LNCAP (cell line): ENCODE results near the gene HOXD3.

Experiments used
- CTCF ChIP-seq: fragments of 450-650 bp; IDR thresholded peaks from 2 replicates; pipeline ENCODE4 v1.5.1; 2017; ENCODE audit warnings: mild to moderate bottlenecking

The HOXD3 gene

DNA sequence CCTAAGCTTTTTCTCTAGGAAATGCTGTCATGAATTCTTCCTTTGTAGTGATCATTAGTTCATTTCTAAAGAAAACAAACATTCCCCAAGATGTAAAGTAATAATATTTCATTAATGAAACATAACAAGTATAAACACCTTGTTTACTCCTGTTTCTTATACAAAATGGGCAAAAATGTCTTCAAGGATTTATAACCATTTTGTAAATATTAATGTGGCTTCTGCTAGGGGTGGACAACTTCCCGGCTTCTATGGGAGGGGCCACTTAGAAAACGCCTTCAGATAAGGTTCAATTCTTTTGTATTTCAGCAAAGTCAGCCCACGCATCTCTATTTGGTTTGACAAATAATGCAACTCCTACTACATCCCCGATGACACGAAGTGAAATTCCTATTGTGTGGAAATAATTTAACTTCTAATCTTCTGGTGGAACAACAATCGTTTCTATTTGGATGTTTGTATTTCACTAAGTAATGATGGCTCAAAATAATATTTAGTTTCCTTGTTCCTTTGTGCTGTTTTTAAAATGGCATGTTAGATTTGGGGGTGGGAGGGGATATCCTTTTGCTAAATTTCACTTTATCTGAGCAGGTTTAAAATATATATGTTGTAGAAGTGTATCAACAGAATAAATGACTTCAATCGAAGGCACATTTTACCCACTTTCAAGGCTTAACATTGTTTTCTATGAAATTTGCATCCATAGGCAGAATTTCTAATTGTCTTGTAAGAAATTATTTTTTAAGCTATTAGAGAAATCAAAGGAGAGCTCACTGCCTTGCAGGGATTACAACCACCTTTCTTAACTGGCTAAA, 16.7 kb downstream of the HOXD3 start:
- no peak for TF ChIP-seq CTCF

GRCh38 chr2:176174382-176174823, 17.3 kb downstream of the HOXD3 start:
- TF ChIP-seq CTCF = no peak

DNA sequence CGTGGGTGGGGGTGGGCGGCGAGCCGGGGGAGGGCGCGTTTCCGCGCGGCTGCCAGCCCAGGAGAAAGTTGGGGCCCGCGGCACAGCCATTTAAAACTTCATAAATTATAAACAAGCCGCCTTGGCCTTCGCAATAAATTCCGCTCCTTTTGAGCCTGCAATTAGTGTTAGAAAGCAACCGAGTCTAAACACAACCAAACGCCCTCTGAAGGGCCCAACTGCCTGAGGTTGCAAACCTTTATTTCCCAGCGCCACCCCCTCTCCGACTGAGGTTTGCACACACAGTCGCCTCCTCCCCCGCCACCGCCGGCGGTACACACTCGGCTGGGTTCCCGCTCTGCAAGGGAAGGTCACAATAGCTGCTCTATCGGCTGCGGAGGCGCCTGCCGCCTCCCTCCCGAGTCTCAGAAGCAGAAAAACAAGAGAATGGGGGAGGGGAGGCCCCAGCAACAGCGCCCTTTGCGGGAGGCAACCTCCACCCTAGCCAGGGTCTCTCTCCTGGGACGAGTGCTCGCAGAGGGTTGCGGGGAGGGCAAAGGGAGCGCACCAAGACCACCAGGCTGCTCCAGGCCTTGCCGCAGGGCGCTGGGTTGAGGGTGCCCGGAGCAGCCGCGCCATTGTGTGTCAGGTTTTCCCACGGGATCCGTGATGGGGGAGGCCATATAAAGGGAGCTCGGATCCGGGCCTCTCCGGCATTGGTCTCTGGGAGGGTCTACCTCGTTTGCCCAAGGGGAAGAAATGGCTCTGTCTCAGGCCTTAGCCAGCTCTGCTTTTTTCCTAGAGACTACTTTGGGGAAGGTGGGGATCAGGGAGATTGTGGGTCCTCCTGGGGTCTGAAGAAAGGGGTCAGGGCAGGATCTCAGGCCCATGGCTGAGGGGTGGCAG, 18.0 kb downstream of the HOXD3 start:
- TF ChIP-seq CTCF = no peak

DNA sequence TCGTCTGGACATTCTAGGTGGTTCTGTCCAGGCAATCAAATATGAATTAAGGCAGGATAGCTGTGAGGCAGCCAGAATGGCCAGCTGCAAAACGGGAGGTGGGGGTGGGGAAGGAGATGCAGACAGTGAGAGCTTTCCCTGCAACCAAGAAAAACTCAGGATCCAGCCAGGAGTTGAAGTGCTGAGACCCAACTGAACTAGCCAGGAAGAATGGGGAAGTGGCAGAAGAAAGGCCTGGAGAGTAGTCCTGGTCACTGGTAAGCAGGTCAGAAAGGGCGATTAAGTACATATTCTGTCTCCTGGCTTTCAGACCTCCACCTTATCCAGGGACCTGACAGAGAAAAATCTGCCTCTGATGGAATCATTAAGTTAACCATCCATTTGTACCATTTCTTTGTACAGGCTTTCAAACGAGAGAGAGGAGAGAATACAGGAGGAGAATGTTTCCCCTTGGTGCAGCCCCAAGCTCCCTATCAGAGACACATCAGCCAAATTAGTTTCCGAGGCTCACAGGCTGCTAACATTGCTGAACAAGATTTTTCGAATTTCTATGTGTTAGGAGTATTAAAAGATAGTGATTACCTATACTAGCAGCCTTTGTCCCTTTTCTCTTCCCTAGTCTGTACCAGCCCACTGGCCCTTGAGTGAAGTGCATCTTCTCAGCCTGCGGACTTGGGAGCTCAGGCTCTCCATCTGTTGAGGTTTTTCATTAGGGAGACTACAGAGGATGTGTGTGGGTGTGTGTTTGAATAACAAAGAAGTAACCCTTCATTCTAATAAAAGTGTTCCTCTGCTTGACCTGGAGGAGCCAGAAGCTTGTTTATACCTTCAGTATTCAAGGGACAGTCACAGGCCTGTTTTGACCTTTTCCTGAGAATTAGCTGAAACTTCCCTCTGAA, 18.9 kb downstream of the HOXD3 start:
- no peak for TF ChIP-seq CTCF

GRCh38 chr2:176177580-176178037, 20.5 kb downstream of the HOXD3 start:
- no peak for TF ChIP-seq CTCF

GRCh38 chr2:176178038-176178756, 21.1 kb downstream of the HOXD3 start:
- TF ChIP-seq CTCF = no peak
